PC-9 (cell line): ENCODE data around the gene FCN1.

Experiments used
- CTCF ChIP-seq: fragments of 200-600 bp; sonication (generic); conservative IDR thresholded peaks from 2 replicates; pipeline ENCODE4 v1.6.1; 2017; ENCODE audit warnings: mixed run types, antibody characterized with exemption, mild to moderate bottlenecking, moderate library complexity
- EZH2 ChIP-seq: fragments of 200-600 bp; sonication (generic); IDR thresholded peaks from 2 replicates; pipeline ENCODE4 v1.8.0; 2017; ENCODE audit warnings: antibody characterized with exemption, low read depth

- TF ChIP-seq CTCF (no peak), EZH2 (no peak)
Measured at GRCh38 chr9:134935701-134936345, 18.1 kb upstream of the FCN1 start.
